Superior temporal gyrus (tissue), 1 donor: ENCODE measurements around the gene PCYT1A.
A peak's percentile ranks its signal among the peaks of the same experiment; 100 is the strongest.
"Not testable (repeated sequence)": the region's sequence is repeated elsewhere in the genome, so short reads cannot be mapped to it uniquely, and the experiment has no call there.

Source experiments
- DNase-seq: peaks from one replicate; pipeline ENCODE4 v3.0.0-alpha.2; 2016; ENCODE audit errors: extremely low spot score

PCYT1A gene

DNA sequence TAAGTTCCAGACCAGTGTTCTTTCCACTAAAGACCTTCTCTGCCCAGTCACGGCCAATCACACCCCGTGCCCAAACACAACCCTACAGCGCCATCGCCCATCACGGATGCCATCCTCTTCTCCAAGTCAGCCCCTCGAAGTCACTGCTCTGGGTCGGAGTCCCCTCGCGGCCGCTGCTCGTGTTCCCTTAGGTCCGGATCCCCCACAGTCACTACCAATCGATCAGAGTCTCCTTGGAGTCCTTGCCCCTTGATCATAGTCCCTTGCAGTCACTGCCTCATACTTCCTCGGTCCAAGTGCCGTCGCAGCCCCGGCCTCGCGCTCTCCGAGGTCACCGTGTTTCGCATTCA, 461 bp downstream of the PCYT1A start:
- no peak for DNase-seq

DNA sequence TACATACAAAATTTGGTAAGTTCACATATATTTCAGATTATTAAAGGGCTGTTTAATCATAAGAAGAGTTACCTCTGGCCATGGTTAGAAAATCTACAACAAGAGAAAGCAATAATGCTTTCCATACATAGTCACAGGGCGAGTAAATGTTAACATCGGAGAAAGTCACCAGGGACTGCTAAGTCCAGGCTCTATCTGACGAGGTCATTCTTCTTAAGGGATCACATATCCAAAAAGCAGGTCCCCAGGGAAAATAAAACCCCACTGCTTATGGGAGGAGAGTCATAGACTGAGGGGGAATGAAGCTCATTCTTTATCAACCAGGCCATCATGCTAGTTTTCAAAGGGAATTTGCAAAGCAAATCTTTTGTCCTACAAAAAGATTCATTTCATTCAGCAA, 3.1 kb downstream of the PCYT1A start:
- DNase-seq, result no peak

DNA sequence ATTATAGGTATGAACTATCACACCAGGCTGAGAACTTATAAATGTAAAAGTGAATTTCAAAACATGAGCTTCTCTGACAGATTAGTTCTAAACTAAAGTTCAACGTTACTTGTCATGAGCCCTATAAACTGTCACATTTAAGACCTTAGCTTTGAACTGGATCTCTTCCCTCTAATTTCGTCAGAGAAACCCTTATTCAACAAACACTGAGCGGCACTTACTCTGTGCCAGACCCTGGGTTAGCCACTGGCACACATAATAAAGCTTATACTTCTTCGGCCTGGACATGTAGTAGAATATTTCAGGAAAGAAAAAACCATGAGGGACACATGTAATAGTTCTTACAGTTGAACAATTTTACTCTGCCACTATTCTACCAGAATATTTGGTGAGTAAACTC, 5.6 kb downstream of the PCYT1A start:
- no peak for DNase-seq

DNA sequence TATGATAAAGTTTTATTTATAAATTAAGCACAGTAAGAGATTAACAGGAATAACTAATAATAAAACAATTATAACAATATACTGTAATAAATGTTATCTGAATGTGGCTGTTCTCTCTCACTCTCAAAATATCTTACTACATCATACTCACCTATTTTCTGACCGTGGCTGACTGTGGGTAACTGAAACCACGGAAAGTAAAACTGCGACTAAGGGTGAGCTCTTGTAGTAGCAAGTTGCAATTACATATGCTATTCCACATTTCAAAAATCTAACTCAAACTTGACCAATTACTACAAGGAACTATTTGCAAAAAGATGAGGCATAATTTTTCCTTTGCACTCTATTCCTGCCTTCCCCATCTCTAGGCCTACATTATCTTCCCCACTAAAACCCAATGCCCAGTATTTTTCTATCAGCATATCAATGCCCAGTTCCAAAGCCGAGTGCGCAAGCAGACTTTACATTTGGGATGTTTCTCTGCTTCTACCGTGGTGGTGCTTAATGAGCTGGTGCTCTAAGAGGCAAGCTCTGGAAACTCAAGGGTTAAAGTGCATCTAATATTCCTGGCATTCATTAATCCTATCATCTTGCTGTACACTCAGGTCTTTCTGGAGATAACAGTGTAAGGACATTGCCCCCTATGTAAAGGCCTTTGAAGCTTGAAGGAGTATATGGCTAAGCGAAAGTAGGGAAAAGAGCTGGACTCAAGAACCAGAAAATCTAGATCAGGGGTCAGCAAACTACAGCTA, 6.7 kb downstream of the PCYT1A start:
- DNase-seq, result no peak

DNA sequence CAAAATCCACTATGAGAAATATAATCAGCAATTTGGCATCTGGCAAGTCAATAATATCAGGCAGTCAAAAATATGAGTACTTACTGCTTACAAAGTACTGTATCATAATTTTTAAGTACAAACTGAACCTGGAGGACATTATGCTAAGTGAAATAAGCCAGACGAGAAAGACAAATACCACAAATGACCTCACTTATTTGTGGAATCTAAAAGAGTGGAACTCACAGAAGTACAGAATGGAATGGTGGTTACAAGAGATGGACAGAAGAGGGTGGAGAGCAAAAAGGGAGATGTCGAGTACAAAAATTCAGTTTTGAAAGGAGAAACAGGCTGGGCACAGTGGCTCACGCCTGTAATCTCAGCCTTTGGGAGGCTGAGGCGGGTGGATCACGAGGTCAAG, 12.4 kb downstream of the PCYT1A start:
- no peak for DNase-seq

DNA sequence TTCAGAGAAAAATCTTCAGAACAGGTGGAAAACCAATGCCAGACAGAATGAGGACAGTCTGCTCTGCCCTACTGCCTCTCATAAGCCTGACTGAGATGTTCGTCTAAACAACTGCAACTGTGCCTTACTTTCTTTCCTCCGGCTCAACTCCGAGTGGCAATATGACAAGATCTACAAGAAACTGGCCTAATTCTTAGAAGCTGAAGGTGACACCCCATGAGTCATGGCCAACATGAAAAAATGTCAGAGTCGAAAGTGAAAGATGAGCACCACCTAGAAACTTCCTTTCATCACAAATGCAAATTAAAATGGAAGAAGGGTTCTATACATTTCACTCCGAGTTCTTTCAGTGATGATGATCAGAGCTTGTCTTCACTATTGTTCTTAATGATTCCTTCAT, 12.9 kb downstream of the PCYT1A start:
- no peak for DNase-seq

DNA sequence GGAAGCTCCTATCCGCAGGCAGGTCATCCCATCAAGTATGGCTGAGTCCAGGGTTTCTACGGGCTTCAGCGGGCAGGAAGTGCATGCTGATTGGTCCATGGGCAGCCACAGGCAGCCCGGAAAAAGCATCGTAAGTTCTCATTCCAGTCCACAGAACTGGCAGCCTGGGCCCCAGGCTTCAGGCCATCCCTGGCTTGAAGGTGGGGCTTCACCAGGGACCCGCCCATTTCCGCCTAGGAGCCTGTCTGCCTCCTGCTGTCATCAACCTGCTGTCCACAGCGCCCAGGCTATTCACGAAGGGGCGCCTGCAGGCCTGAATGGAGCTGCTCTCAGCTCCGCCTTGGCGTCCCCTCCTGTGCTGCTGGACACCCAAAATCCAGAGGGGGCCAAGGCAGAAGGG, 13.9 kb downstream of the PCYT1A start:
- DNase-seq, result no peak

DNA sequence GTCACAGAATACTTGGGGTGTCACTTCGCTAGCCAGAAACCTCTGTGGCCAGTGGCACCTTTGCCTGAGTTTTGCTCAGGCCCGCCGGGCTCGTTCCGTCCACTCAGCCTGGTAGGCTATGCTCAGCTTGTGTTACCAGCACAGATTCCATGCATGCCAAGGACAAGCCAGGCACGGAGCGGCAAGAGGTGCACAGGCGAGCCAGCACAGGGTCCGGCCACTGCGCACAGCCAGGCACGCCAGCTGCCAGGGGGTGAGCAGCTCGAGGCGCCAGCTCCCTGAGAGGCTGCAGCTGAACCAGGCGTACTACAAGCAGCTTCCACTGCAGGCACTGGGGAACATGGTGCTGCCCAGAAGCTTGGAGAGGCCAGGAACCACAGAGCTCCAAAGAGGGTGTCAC, 14.7 kb downstream of the PCYT1A start:
- DNase-seq, result no peak

DNA sequence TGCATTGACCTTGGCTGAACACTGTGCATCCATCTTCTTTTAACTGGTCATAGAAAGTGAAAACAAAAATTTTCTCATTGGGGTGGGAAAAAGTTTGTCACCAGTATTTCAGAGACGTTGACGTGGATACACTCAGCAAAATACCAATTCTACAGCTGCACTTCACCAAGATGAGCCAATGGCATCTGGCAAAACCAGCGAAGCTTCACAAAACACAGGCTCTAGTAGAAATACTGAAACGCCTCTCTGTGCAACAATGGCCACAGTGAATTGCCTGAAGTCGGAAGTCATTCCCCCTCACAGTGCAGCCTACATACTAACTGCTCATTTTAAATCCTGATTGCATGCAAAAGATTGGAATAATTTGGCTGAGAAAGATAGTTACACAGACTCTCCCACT, 17.0 kb downstream of the PCYT1A start:
- DNase-seq, result peak; percentile 50

DNA sequence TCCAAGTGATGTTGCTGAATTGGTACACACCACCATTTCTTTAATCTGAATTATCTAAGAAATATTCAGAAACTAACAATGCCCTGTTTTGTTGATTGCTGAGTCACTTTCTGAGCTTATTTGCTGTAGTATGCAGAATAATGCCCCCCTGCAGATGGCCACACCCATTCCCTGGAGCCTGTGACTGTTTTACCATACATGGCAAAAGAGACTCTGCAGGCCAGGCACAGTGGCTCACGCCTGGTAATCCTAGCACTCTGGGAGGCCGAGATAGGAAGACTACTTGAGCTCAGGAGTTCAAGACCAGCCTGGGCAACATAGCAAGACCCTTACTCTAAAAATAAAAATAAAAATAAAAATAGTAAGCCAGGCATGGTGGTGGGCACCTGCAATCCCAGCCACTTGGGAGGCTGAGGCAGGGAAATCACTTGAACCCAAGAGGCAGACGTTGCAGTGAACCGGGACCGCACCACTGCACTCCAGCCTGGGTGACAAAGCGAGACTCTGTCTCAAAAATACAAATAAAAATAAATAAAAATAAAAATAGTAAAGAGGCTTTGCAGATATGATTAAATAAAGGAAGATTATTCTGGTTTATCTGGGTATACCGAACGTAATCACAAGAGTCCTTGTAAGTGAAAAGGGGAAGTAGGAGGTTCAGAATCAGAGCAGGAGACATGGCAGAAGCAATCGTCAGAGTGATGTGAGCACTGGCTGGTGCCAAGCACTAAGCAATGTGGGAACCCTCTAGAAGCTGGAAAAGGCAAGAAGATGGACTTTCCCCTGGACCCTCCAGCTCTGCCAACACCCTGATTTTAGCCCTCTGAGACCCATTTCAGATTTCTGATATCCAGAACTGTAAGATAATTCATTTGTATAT, 19.0 kb downstream of the PCYT1A start:
- DNase-seq, result no peak

DNA sequence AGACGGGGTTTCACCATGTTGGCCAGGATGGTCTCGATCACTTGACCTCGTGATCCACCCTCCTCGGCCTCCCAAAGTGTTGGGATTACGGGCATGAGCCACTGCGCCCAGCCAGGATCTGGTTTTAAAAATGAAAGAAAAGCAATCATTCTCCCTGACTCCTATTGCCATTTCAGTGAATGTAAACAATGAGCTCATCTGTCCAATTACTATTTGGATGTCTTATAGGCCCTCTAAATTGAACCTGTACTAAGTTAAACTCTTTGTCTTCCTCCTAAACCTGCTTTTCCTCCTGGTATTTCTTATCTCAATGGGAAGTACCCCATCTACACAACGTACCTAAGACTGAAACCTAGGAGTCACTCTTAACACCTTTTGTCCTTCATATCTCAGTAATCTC, 23.7 kb downstream of the PCYT1A start:
- DNase-seq, result no peak

DNA sequence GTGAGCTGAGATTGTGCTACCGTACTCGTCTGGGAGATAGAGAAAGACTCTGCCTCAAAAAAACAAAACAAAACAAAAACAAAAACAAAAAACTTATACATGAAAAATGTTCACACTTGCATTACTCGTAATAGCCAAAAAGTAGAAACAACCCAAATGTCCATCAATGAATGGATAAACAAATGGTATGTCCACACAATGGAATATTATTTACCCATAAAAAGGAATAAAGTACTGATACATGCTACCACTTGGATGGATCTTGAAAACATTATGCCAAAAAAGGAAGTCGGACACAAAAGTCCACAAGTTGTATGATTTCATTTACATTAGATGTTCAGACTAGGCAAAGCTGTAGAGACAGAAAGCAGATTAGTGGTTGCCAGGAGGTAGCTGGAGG, 26.7 kb downstream of the PCYT1A start:
- DNase-seq, result no peak

DNA sequence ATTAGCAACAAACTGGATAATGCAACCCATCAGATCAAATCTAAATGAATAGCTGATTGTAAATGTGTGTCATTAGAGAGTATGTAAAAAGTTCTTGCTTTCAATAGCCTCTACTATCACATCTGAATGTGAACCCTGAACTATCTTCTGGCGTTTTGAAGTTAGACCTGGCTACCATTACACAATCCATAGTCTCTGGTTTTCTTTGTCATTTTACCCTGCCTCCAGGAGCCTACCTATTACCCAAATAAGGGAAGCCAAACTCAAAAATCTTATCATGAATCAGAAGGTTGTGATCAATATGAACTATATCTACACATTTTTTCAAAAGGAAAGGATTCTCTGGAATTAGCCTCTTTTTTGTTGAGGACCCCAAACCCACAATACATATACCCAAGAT, 31.8 kb downstream of the PCYT1A start:
- no peak for DNase-seq

DNA sequence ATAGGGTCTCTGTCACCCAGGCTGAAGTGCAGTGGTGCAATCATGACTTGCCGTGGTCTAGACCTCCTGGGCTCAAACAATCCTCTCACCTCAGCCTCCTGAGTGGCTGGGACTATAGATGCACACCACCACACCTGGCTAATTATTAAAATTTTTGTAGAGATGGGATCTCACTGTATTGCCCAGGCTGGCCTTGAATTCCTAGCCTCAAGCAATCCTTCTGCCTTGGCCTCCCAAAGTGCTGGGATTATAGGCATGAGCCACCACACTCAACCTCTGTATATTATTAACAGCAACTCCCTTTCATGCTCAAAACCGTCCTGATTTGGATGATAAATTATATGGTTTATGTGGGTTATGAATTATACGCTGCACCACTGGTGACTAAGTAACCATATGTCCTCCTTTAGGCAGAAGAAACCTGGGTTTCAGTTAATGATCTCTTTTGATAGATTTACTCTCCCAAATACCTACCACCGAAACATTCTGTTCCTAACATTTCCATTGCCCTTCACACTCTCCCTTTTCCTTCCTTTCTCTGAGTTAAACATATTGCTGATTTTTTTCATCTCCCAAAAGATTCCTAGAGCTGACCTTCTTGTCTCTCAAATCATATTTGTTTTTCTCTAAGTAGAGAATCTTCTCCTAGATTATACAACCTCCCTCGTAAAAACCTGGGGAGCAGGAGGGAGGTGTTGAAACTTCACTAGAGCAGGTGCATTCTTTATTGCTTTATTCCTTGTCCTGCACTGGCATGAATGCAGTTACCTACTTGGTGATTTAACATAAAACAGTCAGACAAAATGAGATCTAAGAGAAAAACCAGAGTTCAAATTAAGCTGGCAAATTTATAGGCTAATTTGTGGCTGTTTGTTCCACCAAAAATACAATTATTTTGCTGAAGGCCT, 32.9 kb downstream of the PCYT1A start:
- no peak for DNase-seq

DNA sequence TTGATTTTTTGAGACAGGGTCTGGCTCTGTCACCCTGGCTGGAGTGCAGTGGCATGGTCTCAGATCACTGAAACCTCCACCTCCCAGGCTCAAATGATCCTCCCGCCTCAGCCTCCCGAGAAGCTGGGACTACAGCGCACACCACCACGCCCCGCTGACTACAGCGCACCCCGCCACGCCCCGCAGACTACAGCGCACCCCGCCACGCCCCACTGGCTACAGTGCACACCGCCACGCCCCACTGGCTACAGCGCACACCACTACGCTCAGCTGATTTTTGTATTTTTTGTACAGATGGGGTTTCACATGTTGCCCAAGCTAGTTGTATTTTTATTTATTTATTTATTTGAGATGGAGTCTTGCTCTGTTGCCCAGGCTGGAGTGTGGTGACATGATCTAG, 35.6 kb downstream of the PCYT1A start:
- no peak for DNase-seq

DNA sequence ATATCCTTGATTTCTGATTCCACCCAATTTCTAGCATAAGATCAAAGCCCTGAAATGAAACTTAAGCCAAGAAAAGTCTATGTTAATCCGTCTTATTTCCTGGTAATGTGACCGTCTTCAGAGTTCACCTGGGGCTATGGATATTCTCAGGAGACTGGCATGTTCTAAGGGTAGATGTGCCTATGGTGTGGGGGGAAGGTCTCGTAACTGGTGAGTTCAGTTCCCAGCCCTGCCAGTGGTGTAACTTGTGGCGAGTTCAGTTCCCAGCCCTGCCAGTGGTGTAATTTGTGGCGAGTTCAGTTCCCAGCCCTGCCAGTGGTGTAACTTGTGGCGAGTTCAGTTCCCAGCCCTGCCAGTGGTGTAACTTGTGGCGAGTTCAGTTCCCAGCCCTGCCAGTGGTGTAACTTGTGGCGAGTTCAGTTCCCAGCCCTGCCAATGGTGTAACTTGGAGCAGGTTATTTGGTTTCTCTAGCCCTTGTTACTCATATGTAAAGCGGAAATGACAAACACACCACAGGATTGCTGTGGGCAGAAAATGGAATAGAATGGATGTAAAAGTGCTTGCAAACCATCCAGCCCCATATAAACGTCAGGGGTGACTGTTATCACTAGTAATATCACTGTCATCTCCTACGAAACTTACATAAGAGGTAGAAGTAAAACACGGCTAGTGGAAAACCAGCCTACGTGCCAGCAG, 40.8 kb downstream of the PCYT1A start:
- no peak for DNase-seq

DNA sequence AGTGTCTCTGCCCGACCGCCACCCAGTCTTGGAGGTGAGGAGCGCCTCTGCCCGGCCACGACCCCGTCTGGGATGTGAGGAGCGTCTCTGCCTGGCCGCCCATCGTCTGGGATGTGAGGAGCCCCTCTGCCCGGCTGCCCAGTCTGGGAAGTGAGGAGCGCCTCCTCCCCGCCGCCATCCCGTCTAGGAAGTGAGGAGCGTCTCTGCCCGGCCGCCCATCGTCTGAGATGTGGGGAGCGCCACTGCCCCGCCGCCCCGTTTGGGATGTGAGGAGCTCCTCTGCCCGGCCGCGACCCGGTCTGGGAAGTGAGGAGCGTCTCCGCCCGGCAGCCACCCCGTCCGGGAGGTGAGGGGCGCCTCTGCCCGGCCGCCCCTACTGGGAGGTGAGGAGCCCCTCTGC, 43.4 kb downstream of the PCYT1A start:
- DNase-seq, result not testable (repeated sequence)

DNA sequence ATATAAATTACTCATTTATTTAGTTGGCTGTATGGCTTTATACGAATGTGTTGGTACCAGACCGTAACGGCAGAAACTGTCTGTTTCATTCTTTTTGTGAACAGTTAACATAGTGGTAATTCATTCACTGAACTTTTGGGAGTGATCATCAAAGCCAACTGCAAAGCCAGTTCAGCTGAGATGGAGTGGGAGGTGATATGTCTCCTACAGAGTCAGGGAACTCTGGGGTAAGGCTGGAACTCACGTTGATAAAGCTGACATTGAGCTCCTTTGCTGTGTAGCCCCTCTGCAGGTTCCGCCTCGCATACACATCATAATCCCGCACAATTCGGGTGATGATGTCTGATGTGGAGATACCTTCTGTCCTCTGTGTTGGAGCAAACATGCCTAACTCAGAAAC, 45.8 kb downstream of the PCYT1A start:
- DNase-seq, result no peak

DNA sequence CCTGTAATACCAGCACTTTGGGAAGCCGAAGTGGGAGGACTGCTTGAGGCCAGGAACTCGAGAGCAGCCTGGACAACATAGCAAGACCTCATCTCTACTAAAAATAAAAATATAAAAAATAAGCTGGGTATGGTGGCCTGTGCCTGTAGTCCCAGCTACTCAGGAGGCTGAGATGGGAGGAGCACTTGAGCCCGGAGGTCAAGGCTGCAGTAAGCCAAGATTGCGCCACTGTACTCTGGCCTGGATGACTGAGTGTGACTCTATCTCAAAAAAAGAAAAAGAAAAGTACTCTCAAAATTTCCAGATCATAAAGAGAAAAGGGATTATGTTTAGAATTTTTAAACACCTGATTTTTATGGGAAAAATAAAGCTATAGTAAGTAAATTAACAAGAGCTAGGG, 47.1 kb downstream of the PCYT1A start:
- DNase-seq, result no peak

DNA sequence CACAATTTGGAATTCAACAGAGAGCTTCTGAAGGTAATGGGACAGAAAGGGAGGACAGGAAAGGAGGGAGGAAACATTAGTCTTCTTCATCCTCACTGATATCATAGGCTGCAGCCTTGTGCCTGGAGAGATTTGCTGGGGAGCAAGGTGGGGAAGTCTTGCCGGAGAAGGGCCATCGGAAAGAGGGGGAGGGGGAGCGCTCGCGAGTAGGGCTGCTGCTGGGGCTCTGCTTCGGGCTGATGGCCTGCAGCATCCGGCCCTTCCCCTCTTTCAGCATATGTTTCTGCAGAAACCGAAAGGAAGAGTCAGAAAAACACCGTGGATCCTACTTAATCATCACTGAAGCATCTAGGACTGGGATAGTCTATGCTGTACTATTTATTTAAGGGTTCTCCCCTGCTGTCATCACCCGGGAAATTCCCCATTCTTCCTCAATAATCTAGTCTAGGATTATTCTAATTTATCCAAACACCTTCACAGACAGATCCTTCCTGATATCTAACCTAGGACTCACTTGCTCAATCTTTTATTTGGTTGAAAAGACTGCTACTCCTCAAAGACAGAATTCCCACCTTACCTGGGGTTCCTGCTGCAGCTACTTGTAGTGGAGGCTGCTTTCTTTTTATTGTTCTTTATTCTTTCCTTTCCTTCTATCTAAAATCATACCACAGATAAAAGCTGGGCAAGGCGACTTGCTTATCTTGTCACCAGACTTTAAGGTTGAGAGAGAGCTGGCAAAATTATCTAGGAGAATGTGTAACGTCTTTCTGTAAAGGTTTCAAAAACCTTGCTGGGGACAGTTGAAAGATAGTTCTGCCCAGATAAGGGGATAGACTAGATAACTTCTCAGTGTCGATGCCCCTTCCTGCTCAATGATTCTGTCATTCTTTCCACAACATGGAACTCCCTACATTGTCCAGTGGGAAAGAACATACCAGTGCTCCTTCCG, 48.6 kb downstream of the PCYT1A start:
- DNase-seq, result no peak

DNA sequence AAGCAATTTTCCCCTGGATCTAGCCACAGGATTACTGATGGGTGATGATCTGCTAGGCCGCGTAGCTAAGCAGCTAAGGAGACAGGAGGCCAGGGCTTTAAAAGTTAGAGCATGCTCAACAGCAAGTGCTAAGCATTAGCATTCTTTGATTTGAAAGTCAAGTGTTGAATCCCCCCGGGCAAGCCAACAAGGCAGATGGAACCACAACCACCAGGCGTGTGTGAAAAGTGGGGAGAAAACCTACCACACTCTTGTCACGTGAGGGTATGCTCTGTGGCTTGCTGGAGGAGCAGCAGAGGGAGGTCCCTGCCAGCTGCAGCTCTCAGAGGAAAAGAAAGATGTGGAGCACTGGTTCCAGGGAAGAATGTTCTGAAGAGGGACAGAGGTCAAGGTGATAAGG, 50.3 kb downstream of the PCYT1A start:
- DNase-seq, result no peak
